MM.1S (cell line): ENCODE measurements around the gene TNFSF4.

ENCODE experiments used
- CTCF ChIP-seq: fragments of 300-600 bp; sonication (generic); IDR thresholded peaks from 2 replicates; pipeline ENCODE4 v1.5.1; 2016; ENCODE audit warnings: antibody characterized with exemption, low read length, mixed read lengths
- EZH2 ChIP-seq: fragments of 300-600 bp; sonication (generic); optimal IDR thresholded peaks from 2 replicates; pipeline ENCODE3; 2017; ENCODE audit warnings: low read depth, mild to moderate bottlenecking, antibody characterized with exemption, low read length, mixed read lengths
- EZH2phosphoT487 ChIP-seq: fragments of 300-600 bp; sonication (generic); IDR thresholded peaks from 2 replicates; pipeline ENCODE4 v1.6.1; 2018; ENCODE audit warnings: antibody characterized with exemption, low read length

DNA sequence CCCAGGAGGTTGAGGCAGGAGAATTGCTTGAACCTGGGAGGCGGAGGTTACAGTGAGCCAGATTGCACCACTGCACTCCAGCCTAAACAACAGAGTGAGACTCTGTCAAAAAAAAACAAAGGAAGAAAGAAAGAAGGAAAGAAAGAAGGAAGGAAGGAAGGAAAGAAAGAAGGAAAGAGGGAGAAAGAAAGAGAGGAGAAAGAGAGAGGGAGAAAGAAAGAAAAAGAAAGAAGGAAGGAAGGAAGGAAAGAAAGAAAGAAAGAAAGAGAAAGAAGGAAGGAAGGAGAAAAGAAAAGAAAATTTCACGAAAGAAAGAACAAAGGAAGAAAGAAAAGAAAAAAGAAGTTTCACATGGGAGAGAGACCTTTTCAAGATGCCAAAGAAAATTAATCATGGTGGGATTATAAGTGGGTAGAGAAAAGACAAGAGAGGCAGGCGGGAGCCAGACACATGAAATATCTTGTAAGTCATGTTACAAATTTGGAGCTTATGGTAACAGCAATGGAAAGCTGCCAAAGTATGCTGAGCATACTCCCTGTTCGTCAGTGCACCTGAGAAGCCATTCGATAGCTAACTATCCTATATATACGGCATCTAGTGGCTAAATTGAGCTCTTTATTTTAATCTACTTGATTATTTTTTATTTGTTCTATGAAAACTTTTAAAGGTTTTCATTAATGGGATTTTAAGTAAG, 41.3 kb upstream of the TNFSF4 start:
- TF ChIP-seq CTCF (no peak), EZH2 (no peak), EZH2phosphoT487 (no peak)
